CMK (cell line): ENCODE results near the gene ORC3.
A peak's percentile ranks its signal among the peaks of the same experiment; 100 is the strongest.
"Not testable (repeated sequence)": the region's sequence is repeated elsewhere in the genome, so short reads cannot be mapped to it uniquely, and the experiment has no call there.

Source experiments
- DNase-seq: peaks from one replicate; pipeline ENCODE4 v3.0.0-alpha.2; 2010; ENCODE audit warnings: low read depth

The ORC3 gene

GRCh38 chr6:87697581-87698546, 107.9 kb downstream of the ORC3 start:
- no peak for DNase-seq

DNA sequence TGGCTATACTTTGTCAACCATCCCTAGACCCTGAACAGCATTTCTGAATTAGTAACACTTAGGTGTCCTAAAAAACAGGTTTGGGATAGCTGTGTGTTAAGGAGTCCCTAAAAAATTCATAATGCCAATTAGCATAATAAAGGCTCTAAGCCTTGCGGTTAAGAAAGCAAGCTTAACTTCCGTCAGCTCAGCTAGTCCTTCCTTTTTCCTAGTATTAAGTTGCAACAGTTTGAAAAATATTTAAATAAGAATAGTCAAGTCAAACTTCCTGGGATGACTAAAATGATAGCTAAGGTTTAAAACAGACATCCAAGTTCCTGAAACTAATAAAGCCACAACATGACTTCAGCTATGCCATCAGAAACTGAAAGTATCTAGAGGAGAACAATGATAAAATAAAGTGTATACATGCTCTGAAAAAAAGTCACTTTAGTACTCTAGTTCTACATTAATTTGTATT, 108.6 kb downstream of the ORC3 start:
- DNase-seq = no peak

- no peak for DNase-seq
Observed at GRCh38 chr6:87699576-87699975, 109.6 kb downstream of the ORC3 start.

- DNase-seq = peak; percentile 54
Observed at GRCh38 chr6:87700397-87701343, 110.7 kb downstream of the ORC3 start.

DNA sequence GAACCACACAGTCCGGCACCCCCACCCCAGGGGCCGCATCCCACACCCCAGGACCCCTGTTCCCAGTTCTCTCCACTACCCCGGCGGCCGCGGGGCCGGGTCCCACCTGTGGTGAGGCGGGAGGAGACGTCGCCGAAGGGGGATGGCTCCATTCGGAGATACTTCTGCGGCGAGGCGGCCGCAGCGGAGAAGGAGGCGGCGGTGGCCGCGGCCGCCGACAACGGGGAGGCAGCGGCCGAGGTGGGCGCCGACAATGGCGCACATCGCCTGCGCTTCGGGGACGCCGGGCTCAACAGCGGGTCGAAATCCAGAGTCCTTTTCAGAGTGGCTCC, 111.4 kb downstream of the ORC3 start:
- no peak for DNase-seq

DNA sequence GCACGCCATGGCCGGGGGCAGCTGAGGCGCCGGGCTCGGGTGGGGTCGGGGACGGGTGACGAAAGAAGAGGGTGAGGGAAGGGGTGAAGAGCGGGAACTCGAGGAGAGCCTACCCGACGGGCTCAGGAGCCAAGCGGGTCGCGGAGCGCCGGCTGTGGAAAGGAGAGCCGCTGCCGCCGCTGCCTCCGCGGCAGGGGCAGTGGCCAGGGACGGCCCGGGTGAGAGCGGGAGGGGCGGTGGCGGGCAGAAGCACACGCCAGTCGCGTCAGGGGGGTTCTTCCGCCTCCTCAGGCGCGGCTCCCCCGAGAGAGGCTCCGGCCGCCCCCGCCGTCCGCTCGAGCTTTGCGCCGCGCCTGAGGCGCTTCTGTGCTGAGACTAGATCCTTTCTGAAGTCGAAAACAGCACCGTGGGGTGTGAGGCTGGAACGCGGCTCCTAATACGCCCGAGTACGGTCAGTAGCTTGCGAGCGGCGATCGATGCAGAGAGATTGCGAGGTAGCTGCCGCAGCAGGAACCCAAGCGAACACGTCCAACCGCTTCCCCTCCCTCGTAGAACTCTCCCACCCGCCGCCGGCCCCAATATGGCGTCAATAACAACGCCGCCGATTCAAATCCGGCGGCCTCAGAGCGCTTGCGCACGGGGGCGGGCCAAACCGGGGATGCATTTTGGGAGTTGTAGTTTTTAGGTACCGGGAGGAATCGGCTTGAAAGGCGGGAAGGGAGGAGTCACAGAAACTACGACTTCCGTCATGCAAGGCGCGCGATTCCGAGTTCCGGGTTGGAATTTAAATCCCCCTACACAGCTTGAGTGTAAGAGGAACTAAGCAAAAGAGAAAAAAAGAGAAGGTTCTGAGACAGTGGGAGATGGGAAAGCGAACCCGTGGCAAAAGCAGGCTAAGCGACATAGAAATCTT, 112.0 kb downstream of the ORC3 start, which contains the start of gene AKIRIN2:
TSS of gene AKIRIN2 (minus strand) at position 558 of the 913 bp plus-strand sequence. CDS start at position 9, 549 bp downstream.
- DNase-seq = peak; percentile 96

GRCh38 chr6:87702589-87702945, 112.6 kb downstream of the ORC3 start:
- DNase-seq = no peak

- DNase-seq = not testable (repeated sequence)
Observed at GRCh38 chr6:87703039-87703438, 113.1 kb downstream of the ORC3 start.

DNA sequence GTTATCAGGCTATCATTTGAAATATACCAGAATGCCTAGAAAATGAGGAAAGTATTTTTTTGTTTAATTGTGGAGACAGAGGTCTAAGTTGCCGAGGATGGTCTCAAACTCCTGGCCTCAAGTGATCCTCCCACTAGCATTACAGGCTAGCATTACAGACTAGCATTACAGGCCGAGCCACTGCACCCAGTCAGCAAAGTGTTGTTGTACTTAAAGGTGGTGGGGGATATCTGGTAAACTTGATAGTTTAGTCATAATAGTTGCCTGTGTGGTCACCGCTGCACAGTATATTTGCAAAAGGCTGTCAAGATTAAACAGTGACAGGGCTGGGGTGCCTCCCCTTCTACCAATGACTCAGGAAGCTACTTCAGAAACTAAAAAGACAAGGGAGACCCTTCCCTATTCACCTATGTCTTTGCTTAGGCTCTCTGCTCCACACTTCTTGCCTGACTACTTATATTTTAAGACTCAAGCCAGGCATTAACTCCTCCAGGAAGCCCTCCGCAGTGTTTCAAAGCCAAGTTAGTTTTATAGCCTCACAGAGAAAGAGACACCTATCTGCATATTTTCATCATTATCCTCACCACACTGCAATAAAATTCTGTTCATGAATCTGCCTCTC, 115.2 kb downstream of the ORC3 start:
- no peak for DNase-seq

DNA sequence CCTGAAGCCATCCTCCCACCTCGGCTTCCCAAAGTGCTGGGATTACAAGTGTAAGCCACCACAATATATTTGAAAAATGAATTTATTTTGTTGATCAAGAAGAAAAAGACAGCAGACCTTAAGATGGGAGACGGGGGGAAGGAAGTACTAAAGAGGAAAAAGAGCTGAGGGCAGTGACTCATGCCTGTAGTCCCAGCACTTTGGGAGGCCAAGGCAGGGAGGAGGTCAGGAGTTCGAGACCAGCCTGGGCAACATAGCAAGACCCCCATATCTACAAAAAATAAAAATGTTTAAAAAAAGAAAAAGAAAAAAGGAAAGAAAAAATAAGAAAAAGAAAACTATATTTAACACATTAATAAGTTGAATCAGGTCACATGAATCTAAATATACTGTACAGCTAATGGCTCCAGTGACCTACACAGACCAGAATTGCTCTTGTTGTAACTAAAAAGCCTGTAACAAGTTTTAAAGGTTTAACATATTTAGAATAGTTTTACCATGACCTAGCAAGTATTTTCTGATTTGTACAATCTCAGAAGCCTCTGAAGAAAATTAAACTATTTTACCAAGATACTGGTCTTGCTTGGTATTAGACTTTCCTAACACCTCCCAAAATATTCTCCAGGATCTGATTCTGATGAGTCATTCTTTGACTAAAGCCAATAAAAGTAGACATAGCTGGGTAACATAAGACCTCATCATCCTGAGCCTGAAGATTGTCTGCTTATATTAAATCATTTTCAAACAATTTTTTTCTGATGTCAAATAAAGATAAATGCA, 116.4 kb downstream of the ORC3 start:
- no peak for DNase-seq

GRCh38 chr6:87708581-87709427, 118.9 kb downstream of the ORC3 start:
- not testable (repeated sequence) for DNase-seq

- no peak for DNase-seq
Observed at GRCh38 chr6:87710090-87710489, 120.2 kb downstream of the ORC3 start.

- not testable (repeated sequence) for DNase-seq
Observed at GRCh38 chr6:87712713-87713112, 122.8 kb downstream of the ORC3 start.

- no peak for DNase-seq
Observed at GRCh38 chr6:87714093-87714842, 124.3 kb downstream of the ORC3 start.
